PFSK-1 (cell line): ENCODE results near the gene PARVB.

Source experiments
- FOXP2 ChIP-seq: optimal IDR thresholded peaks from 2 replicates; pipeline ENCODE3; 2011; ENCODE audit warnings: borderline replicate concordance, control low read depth, inconsistent platforms; ENCODE audit not compliant: insufficient read depth; ENCODE audit errors: extremely low read length, extremely low read depth
- POLR2AphosphoS5 ChIP-seq: IDR thresholded peaks from 2 replicates; pipeline ENCODE4 v1.6.1; 2012; ENCODE audit warnings: low read depth, mild to moderate bottlenecking, control low read depth, low read length, moderate library complexity
- SIN3A ChIP-seq: IDR thresholded peaks from 2 replicates; pipeline ENCODE4 v1.6.1; 2012; ENCODE audit warnings: mild to moderate bottlenecking, low read length, moderate library complexity, borderline replicate concordance; ENCODE audit not compliant: insufficient read depth
- TAF1 ChIP-seq: IDR thresholded peaks from 2 replicates; pipeline ENCODE4 v1.6.1; 2012; ENCODE audit warnings: low read length, control low read depth, borderline replicate concordance; ENCODE audit not compliant: insufficient read depth
- TF ChIP-seq, protein P1 (sequence below), 2 experiments: IDR thresholded peaks; 2 replicates each; pipeline versions ENCODE4 v1.6.1 to v1.8.0; 2011 to 2012; ENCODE audit warnings: low read depth in 2 of 2, low read length in 2 of 2, control low read depth in 1 of 2, inconsistent platforms in 1 of 2, mild to moderate bottlenecking in 1 of 2, moderate library complexity in 1 of 2; ENCODE audit not compliant: insufficient read depth in 1 of 2

PARVB gene

DNA sequence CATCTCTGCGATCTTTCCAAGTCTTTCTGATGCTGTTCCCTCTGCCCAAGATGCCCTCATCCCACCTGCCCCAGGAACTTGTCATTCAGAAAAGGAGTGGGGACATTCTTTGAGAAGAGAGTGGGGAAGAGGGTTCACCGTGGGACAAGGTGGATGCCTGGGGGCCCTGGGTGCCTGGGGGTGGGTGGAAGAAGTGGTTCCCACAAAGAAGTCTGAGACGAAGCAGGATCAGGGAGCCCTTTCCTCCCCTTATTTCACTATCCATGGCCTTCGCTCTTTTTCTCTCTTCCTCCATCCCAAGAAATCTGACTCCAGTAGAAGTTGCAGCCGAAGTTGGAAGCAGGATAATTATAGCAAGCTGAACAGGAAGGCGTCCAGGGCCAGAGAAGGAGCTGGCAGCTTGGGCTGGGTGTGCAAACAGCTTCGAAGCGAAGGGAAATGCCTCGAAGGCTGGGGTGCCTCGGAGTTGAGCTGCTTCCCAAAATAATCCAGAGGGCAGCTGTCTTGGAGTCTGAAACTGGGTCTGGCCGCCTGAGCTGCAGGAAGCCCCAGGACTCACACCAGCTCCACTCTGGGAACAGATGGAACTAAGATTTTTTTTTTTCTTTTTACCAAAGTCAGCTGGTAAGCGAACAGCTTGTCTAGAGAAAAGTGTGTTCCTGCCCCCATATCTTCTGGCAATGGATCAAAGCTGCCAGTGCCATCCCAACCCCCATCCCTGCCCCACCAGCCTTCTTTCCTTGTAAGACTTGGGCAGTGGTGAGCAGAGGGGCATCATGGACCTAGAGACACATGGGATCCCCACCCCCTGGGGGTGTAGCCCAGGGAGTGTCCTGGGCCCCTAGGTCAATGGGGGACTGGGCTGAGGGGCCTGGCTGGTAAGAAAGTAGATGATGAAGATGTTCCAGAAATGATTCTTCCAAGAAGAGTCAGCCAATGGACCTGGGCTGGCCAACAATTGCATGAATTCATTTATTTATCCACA, 188.1 kb downstream of the PARVB start:
- TF ChIP-seq FOXP2: no peak
- TF ChIP-seq TAF1: no peak
- TF ChIP-seq, protein P1, sequence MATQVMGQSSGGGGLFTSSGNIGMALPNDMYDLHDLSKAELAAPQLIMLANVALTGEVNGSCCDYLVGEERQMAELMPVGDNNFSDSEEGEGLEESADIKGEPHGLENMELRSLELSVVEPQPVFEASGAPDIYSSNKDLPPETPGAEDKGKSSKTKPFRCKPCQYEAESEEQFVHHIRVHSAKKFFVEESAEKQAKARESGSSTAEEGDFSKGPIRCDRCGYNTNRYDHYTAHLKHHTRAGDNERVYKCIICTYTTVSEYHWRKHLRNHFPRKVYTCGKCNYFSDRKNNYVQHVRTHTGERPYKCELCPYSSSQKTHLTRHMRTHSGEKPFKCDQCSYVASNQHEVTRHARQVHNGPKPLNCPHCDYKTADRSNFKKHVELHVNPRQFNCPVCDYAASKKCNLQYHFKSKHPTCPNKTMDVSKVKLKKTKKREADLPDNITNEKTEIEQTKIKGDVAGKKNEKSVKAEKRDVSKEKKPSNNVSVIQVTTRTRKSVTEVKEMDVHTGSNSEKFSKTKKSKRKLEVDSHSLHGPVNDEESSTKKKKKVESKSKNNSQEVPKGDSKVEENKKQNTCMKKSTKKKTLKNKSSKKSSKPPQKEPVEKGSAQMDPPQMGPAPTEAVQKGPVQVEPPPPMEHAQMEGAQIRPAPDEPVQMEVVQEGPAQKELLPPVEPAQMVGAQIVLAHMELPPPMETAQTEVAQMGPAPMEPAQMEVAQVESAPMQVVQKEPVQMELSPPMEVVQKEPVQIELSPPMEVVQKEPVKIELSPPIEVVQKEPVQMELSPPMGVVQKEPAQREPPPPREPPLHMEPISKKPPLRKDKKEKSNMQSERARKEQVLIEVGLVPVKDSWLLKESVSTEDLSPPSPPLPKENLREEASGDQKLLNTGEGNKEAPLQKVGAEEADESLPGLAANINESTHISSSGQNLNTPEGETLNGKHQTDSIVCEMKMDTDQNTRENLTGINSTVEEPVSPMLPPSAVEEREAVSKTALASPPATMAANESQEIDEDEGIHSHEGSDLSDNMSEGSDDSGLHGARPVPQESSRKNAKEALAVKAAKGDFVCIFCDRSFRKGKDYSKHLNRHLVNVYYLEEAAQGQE (IDR thresholded peaks at IDR 0.05; ENCODE audit: insufficient read depth in 1 of 2, low read depth in 2 of 2, low read length in 2 of 2): no peak
- no peak for TF ChIP-seq SIN3A
- no peak for TF ChIP-seq POLR2AphosphoS5

DNA sequence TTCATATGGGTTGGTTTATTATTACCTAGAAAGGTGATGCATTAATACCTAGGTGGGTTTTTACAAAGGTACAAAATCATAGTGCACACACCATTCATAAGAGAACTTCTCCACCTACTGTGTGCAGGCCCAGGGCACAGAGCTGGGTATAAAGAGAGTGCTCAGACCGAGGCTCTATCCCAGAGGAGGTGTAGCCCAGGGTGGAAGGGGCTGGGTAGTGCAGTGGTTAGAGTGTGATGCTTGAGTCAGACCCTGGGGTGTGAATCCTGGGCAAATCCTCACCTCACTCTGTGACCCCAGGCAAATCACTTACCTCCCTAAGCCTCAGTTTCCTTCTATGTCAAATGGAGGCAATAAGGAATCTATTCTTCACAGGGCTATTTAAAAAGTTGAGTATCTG, 188.8 kb downstream of the PARVB start:
- no peak for TF ChIP-seq SIN3A
- TF ChIP-seq POLR2AphosphoS5: no peak
- TF ChIP-seq TAF1: no peak
- TF ChIP-seq FOXP2: no peak
- TF ChIP-seq, protein P1 (IDR thresholded peaks at IDR 0.05; ENCODE audit: insufficient read depth in 1 of 2, low read depth in 2 of 2, low read length in 2 of 2): no peak

DNA sequence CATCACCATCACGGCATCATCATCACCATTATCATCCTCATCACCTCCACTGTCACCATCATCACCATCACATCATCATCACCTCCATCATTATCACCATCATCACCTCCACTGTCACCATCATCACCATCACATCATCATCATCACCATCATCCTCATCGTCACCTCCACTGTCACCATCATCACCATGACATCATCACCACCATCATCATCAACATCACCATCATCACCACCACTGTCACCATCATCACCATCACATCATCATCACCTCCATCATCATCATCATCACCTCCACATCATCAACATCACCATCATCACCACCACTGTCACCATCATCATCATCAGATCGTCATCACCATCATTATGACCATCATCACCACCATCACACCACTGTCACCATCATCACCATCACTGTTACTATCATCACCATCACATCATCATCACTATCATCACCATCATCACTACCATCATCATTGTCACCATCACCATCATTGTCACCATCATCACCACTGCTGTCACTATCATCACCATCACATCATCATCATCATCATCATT, 189.5 kb downstream of the PARVB start:
- TF ChIP-seq POLR2AphosphoS5 (no peak), FOXP2 (no peak), SIN3A (no peak), TAF1 (no peak)
- TF ChIP-seq, protein P1 (IDR thresholded peaks at IDR 0.05; ENCODE audit: insufficient read depth in 1 of 2, low read depth in 2 of 2, low read length in 2 of 2): no peak

DNA sequence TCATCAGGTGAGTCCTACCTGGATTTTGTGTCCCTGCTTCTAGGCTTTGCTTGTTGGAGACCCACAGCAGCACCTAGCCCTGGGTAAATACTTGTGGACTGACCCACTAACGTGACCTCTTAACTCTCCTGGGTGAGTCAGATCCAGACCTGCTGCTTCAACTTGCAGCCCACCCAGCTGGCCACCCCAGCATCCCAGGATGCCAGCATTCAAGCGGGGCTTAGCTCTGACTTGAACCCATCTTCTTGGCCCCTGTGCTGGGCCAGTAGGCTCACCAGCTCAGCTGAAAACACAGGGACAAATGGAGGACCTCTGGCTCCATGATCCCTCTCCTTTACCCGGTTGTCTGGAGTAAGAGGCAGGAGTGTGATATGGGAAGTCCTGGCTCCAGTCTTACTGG, 190.1 kb downstream of the PARVB start:
- TF ChIP-seq, protein P1 (IDR thresholded peaks at IDR 0.05; ENCODE audit: insufficient read depth in 1 of 2, low read depth in 2 of 2, low read length in 2 of 2): no peak
- TF ChIP-seq SIN3A (no peak), FOXP2 (no peak)
